Measurements from ENCODE around the gene MRPL21.

MRPL21 gene

DNA sequence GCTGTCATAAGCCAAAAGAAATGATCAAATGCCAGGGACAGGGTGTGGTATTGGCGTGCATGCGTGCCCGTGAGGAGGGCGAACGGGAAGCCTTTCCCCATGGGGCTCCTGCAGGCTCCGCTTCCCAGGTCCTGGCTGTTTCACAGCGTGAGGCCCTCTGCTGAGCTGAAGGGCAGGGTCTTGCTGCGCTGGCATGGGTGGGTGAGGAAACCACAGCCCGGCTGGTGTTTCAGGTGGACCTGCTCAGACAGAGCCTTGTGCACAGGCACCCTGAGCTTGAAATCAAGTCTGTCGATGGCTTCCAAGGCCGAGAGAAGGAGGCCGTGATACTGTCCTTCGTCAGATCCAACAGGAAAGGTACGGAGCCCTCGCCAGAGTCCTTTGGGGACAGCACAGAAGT, 31.4 kb upstream of the MRPL21 start:
- no peak for DNase-seq (ENCODE audit: low read depth)

DNA sequence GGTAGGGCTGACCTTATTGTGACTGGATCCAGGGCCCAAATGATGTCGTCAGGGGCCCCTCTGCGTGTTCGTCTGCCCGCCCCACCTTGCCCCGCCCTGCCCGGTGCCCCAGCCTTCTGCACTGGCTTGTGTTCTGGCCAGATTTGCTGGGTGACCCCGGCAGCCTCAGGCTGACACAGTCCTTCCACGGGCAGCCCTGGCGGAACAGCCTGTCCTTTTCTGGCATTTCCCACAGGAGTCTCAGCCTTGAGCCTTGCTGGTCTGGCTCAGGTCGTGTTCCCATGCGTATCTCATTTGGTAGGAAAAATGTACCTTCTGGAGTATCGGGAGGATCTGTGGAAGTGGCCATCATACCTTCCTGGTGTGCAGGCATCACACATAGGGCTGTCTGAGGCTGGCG, 31.0 kb upstream of the MRPL21 start:
- no peak for DNase-seq (ENCODE audit: low read depth)

- no peak for DNase-seq (ENCODE audit: low read depth)
These were observed 30.7 kb upstream of the MRPL21 start for GRCh38 chr11:68934321-68934645.

DNA sequence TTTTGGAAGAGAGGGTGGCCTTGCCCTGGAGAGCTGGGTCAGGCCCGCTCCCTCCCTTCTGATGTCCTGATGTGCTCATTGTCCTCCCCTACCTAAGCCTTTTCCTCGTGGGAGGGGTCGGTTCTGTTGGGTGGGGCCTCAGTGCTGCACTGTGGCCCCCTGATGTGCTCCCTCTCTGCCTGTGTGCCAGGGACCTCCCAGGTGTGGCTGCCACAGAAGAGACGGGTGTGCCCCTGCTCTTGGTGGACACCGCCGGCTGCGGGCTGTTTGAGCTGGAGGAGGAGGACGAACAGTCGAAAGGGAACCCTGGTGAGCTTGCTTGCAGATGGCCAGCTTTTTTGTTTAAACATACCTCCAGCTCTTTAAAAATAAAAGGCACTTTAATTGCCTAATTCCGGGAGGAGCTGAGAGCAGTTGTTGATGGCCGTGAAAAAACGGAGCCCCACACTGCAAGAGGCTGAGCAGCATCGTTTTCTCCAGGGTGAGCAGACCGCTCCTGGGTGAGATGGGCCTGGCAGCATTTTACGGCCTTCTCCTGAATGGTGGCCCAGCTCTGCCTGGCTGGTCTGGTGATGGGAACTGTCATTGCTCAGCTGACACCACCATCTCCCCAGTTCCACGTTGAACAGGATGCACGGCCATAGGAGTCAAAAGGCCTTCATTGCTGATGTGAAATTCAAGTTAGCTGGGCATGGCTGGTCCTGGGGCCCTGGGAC, 30.1 kb upstream of the MRPL21 start:
- DNase-seq (ENCODE audit: low read depth) = no peak

- DNase-seq (ENCODE audit: low read depth) = no peak
These were observed 29.4 kb upstream of the MRPL21 start for GRCh38 chr11:68932933-68933577.

DNA sequence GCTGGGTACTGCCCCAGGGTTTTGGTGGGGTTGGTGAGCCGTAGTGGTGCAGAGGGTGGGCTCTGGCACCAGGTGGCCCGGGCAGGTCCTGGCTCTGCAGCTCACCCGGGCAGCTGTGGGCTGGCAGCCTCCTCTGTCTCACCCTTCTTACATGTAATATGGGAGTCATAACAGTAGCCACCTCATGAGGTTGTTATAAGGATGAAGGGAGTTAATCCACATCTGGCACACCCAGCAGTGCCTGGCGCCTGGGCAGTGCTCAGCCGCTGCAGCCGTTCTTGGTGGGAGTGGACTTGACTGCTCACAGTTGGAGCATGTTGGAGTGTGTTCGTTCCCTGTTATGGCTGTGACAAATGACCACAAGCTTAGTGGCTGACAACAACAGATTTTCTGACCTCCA, 28.7 kb upstream of the MRPL21 start:
- DNase-seq (ENCODE audit: low read depth) = no peak

- no peak for DNase-seq (ENCODE audit: low read depth)
These were observed 28.3 kb upstream of the MRPL21 start for GRCh38 chr11:68931911-68932310.

- DNase-seq (ENCODE audit: low read depth) = no peak
These were observed 27.6 kb upstream of the MRPL21 start for GRCh38 chr11:68930991-68931855.

DNA sequence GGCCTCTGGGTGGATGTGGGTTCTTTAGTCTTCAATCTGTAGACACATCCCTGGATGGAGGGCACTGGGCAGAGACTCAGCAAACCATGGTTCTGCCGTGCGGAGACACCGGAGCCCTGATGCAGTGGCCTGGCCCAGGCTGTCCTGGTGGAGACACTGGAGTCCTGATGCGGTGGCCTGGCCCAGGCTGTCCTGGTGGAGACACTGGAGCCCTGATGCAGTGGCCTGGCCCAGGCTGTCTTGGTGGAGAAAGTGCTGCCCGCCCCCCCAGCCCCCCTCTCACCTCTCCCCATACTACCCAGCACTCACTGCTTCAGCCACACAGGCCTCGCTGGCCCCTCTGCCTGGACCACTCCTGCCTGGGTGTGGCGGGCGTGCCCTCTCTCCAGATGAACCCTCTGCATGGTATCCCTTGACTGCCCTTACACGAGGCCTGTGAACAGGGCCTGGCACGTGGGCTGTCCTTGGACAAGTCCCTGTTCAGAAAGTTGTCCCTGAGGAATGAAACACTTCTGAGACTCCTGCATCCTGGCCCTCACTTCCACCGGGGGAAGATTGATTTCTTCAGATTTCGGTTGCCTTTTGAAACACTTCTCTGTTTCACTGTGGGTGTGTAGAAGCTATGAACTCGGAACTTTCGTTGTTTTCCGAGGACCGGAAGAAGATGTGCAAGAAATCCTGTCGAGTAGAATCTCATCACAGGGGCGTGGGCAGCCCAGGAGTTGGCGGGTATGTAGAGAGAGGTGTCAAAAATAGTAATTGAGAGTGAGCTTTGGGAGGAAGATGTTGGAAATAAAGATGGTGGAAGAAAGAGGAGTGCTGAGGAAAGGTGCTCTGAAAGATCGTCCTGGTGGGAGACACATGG, 26.3 kb upstream of the MRPL21 start:
- DNase-seq (ENCODE audit: low read depth) = no peak

GRCh38 chr11:68929135-68929534, 25.5 kb upstream of the MRPL21 start:
- DNase-seq (ENCODE audit: low read depth) = no peak

DNA sequence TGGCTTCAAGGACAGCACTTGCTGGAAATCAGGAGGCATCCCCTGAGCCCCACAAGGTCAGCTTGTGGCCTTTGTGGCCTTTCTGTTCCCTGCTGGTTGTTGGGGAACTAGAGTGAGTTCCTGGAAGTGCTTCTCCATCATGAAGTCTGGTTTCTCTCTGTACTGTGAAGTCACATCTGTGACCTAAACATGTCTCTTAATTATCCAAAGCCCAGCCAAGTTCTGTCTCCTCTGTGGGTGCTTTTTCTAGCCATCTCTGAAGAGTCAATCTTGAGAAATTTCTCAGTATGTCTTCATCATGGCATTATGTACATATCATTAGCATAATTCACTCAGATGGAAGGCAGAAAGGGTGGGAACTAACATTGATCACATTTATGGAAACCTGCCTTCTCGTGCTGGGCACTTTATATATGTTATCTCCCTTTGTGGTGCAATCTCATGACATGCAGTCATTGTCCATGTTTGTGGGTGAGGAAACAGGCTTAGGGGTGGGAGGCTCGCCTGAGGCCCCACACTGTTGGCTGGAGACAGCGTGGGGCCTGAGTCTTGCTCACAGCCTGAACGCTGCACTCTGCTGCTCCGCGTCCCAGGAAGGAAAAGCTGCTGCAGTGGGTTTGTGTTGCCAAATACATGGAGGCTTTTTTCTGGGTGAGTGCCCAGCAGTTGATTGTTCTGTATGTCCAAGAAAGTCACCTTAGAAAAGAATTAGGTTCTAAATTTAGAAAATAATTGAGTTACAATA, 24.7 kb upstream of the MRPL21 start:
- DNase-seq (ENCODE audit: low read depth) = no peak

GRCh38 chr11:68927280-68928135, 23.9 kb upstream of the MRPL21 start:
- no peak for DNase-seq (ENCODE audit: low read depth)

GRCh38 chr11:68925611-68926010, 22.0 kb upstream of the MRPL21 start:
- DNase-seq (ENCODE audit: low read depth) = no peak

DNA sequence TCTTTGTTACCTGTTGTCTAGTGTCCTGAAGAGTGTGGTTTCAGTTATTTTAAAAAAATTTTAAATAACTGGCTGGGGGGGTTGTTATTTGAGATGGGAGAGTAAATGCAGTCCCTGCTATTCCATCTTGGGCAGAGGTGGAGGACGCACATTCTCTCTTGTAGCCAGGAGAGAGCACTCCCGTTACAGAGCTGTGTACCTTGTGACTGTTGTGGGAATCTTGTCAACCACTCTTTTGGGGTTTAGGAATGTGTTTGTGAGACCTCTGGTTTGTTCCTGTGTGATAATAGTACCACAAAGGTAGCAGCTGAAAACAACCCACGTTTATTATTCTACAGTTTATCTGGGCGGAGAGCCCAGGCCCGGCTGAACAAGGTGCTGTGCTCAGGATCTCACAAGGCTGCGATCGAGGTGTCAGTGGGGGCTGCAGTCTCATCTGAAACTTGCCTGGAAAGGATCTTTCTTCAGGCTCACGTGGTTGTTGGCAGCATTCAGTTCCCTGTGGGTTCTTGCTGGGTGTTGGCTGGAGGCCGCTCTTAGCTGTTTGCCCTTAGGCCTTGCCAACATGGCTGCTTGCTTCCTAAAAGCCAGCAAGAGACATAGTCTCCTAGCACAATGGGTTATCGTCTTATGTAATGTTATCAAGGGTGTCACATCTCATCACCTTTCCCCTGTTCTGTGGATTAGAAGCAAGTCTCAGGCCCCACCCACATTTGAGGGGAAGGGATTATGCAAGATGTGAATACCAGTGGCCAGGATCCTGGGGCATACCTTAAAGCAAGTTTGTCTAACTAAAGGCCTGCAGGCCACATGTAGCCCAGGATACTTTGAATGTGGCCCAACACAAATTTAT, 20.7 kb upstream of the MRPL21 start:
- DNase-seq (ENCODE audit: low read depth) = no peak

- DNase-seq (ENCODE audit: low read depth) = no peak
These were observed 20.0 kb upstream of the MRPL21 start for GRCh38 chr11:68923614-68924013.

DNA sequence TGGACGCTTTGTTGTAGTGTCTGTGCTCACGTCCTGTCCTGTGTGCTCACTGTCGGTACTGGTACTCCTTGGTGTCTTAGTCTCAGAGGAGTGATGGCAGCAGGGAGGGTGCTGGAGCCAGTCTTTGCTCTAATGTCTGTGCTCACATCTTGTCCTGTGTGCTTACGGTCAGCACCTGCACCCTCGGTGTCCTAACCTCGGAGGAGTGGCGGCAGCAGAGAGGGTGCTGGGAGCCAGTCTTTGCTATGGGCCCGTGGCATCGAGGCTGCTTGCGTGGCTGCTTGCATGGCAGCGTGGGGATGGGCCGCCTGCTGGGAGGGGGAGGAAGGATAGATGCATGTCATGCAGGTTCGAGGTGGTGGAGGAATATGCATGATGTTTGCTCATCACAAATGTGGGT, 12.8 kb upstream of the MRPL21 start:
- no peak for DNase-seq (ENCODE audit: low read depth)

DNA sequence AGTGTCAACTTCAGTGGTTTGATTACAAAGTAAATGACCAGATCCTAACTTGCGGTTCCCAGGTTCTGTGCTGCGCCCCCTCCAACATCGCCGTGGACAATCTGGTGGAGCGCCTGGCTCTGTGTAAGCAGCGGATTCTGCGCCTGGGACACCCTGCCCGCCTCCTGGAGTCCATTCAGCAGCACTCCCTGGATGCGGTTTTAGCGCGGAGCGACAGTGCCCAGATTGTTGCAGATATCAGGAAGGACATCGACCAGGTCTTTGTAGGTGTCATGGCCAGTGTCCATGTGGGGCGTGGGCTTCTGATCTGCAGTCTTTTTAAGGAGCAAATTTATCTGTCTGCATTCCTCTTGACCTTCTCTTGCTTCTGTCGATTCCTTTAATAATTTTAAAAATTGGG, 11.1 kb upstream of the MRPL21 start:
- DNase-seq (ENCODE audit: low read depth) = no peak

GRCh38 chr11:68913188-68913587, 9.6 kb upstream of the MRPL21 start:
- no peak for DNase-seq (ENCODE audit: low read depth)

DNA sequence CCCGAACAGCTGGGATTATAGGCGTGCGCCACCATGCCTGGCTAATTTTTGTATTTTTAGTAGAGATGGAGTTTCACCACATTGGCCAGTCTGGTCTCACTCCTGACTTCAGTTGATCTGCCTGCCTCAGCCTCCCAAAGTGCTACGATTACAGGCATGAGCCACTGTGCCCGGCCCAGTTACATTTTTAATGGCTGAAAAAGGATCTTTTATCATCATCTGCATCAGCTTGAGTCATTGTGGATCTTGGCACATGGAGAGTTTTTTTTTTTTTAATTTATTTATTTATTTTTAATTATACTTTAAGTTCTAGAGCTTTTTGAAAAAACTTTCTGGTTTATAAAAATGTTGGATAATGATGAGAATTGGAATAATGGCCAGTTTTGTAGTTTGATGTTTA, 8.6 kb upstream of the MRPL21 start:
- no peak for DNase-seq (ENCODE audit: low read depth)

GRCh38 chr11:68911731-68912130, 8.1 kb upstream of the MRPL21 start:
- DNase-seq (ENCODE audit: low read depth) = no peak
